GM18526 (cell line): Measurements from ENCODE around the gene ABO.

Experiments
- POLR2A ChIP-seq: IDR thresholded peaks from 3 replicates; pipeline ENCODE4 v1.6.1; 2011; ENCODE audit not compliant: insufficient read length; ENCODE audit errors: extremely low read depth

ABO gene

GRCh38 chr9:133257465-133257956 lies 17.5 kb downstream of the ABO start:
- TF ChIP-seq POLR2A, result no peak

- TF ChIP-seq POLR2A, result no peak
These were observed 18.3 kb downstream of the ABO start for GRCh38 chr9:133256686-133257091.

GRCh38 chr9:133256136-133256461 lies 18.9 kb downstream of the ABO start:
- no peak for TF ChIP-seq POLR2A

GRCh38 chr9:133255371-133256135 lies 19.4 kb downstream of the ABO start:
- no peak for TF ChIP-seq POLR2A

- TF ChIP-seq POLR2A, result no peak
These were observed 20.5 kb downstream of the ABO start for GRCh38 chr9:133254471-133254870.

GRCh38 chr9:133253268-133253667 lies 21.7 kb downstream of the ABO start:
- TF ChIP-seq POLR2A, result no peak

- no peak for TF ChIP-seq POLR2A
These were observed 22.5 kb downstream of the ABO start for GRCh38 chr9:133252301-133253020.

GRCh38 chr9:133251773-133252172 lies 23.2 kb downstream of the ABO start:
- no peak for TF ChIP-seq POLR2A

GRCh38 chr9:133250741-133251170 lies 24.2 kb downstream of the ABO start:
- no peak for TF ChIP-seq POLR2A

GRCh38 chr9:133249337-133249736 lies 25.7 kb downstream of the ABO start:
- no peak for TF ChIP-seq POLR2A

GRCh38 chr9:133248726-133249295 lies 26.2 kb downstream of the ABO start:
- TF ChIP-seq POLR2A, result no peak

GRCh38 chr9:133247632-133248031 lies 27.4 kb downstream of the ABO start:
- no peak for TF ChIP-seq POLR2A

GRCh38 chr9:133246991-133247390 lies 28.0 kb downstream of the ABO start:
- TF ChIP-seq POLR2A, result no peak

GRCh38 chr9:133246562-133246961 lies 28.4 kb downstream of the ABO start:
- TF ChIP-seq POLR2A, result no peak

GRCh38 chr9:133242991-133243390 lies 32.0 kb downstream of the ABO start:
- TF ChIP-seq POLR2A, result no peak

- TF ChIP-seq POLR2A, result no peak
These were observed 32.8 kb downstream of the ABO start for GRCh38 chr9:133242241-133242640.
